Endodermal cell (in vitro differentiated cells): ENCODE measurements around the gene SMAD3. TPM values are rescaled to one million over a fixed set of nuclear protein-coding genes. Genes with fewer than 3 reads are reported as not detected.

Experiments used
- DNase-seq: peaks from one replicate; pipeline ENCODE4 v3.0.0-alpha.2; 2017
- H3K27ac ChIP-seq: 2 replicates; pipeline ENCODE4 v1.5.1; 2013; ENCODE audit warnings: mild to moderate bottlenecking, low read depth, low read length, moderate library complexity
- H3K27me3 ChIP-seq: 2 replicates; pipeline ENCODE4 v1.6.1; 2013; ENCODE audit warnings: mild to moderate bottlenecking, low read length, moderate library complexity; ENCODE audit not compliant: insufficient read depth, control insufficient read depth, poor library complexity, severe bottlenecking
- H3K36me3 ChIP-seq: 2 replicates; pipeline ENCODE4 v1.7.0; 2013; ENCODE audit warnings: mild to moderate bottlenecking, low read length, moderate library complexity; ENCODE audit not compliant: control insufficient read depth, insufficient read depth
- H3K4me1 ChIP-seq: one replicate; pipeline ENCODE4 v1.7.0; 2013; ENCODE audit warnings: low read length; ENCODE audit not compliant: control insufficient read depth, insufficient read depth
- H3K4me3 ChIP-seq: 2 replicates; pipeline ENCODE4 v1.5.1; 2013; ENCODE audit warnings: mild to moderate bottlenecking, low read length, moderate library complexity
- H3K9ac ChIP-seq: 2 replicates; pipeline ENCODE4 v1.6.1; 2013; ENCODE audit warnings: mild to moderate bottlenecking, low read length, moderate library complexity; ENCODE audit not compliant: poor library complexity, severe bottlenecking; ENCODE audit errors: extremely low read depth
- H3K9me3 ChIP-seq: 2 replicates; pipeline ENCODE4 v1.6.1; 2013; ENCODE audit warnings: mild to moderate bottlenecking, low read length, moderate library complexity; ENCODE audit not compliant: control insufficient read depth
- H3K27ac Mint-ChIP-seq: 2 replicates; pipeline ENCODE4 v1.8.0; 2020; ENCODE audit warnings: mixed read lengths
- H3K27me3 Mint-ChIP-seq: 2 replicates; pipeline ENCODE4 v1.8.0; 2021; ENCODE audit warnings: mild to moderate bottlenecking, mixed read lengths; ENCODE audit not compliant: insufficient read depth
- H3K36me3 Mint-ChIP-seq: 2 replicates; pipeline ENCODE4 v1.8.0; 2020; ENCODE audit warnings: low read depth, mixed read lengths
- H3K4me1 Mint-ChIP-seq: 2 replicates; pipeline ENCODE4 v1.8.0; 2020; ENCODE audit warnings: mixed read lengths
- H3K4me3 Mint-ChIP-seq: 2 replicates; pipeline ENCODE4 v1.8.0; 2020; ENCODE audit warnings: mild to moderate bottlenecking, moderate library complexity, mixed read lengths
- H3K9me3 Mint-ChIP-seq: 2 replicates; pipeline ENCODE4 v1.8.0; 2020; ENCODE audit warnings: mild to moderate bottlenecking, mixed read lengths
- WGBS, 2 experiments: methylation state at CpG; one replicate each; pipeline versions ENCODE4 v1.1.5 to v1.1.7; 2013; ENCODE audit warnings: missing lambda C conversion rate in 2 of 2, mixed read lengths in 1 of 2; ENCODE audit not compliant: insufficient coverage in 1 of 2, insufficient read length in 1 of 2; 5-methylcytosine and 5-hydroxymethylcytosine counted together
- total RNA-seq, 2 donors: library from RNA; stranded (reverse); fragmentation: NEBNext Ultra II Directional in 1 of 2; extraction: Animal tissue kit (Norgen Biotek cat#: 25700) in 1 of 2; gene quantifications; 2 replicates in 1 of 2; 3 replicates in 1 of 2; pipeline ENCODE4 v1.2.1, GENCODE V29; 2021
- TF ChIP-seq, protein P1 (sequence below): fragments of 200-600 bp; sonication (generic); conservative IDR thresholded peaks from 2 replicates; pipeline ENCODE4 v1.5.0; 2021; ENCODE audit warnings: antibody characterized with exemption, mild to moderate bottlenecking

Gene SMAD3
- total RNA-seq, 2 donors from 2014 or later, result 7.8 to 9.6 TPM

DNA sequence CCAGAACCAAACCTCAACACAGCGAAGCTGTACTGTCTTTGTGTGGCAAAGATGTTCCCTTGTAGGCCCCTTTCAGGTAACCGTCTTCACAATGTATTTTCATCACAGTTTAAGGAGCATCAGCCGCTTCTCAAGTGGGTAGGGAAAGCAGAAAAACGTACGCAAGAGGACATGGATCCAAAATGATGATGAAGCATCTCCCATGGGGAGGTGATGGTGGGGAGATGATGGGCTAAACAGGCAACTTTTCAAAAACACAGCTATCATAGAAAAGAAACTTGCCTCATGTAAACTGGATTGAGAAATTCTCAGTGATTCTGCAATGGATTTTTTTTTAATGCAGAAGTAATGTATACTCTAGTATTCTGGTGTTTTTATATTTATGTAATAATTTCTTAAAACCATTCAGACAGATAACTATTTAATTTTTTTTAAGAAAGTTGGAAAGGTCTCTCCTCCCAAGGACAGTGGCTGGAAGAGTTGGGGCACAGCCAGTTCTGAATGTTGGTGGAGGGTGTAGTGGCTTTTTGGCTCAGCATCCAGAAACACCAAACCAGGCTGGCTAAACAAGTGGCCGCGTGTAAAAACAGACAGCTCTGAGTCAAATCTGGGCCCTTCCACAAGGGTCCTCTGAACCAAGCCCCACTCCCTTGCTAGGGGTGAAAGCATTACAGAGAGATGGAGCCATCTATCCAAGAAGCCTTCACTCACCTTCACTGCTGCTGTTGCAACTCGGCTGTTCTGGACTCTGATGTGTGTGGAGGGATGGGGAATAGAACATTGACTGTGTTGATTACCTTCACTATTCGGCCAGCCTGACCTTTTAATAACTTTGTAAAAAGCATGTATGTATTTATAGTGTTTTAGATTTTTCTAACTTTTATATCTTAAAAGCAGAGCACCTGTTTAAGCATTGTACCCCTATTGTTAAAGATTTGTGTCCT, 129.0 kb downstream of the SMAD3 start:
- no peak overlapping the region for H3K4me3 Mint-ChIP-seq
- Histone ChIP-seq H3K36me3 (peaks cover 48% of the 10 kb centered on the region), H3K9me3 (no peaks in the 10 kb centered on the region), H3K4me1 (no peaks in the 10 kb centered on the region), H3K27ac (no peak overlapping the region), H3K27me3 (no peaks in the 10 kb centered on the region), H3K9ac (no peak overlapping the region), H3K4me3 (no peak overlapping the region)
- H3K4me1 Mint-ChIP-seq, result no peaks in the 10 kb centered on the region
- 87 to 100% methylated on average over 2 to 8 of the region's 9 CpGs for WGBS, 2 experiments
- no peak for DNase-seq
- H3K9me3 Mint-ChIP-seq, result no peaks in the 10 kb centered on the region
- TF ChIP-seq, protein P1, sequence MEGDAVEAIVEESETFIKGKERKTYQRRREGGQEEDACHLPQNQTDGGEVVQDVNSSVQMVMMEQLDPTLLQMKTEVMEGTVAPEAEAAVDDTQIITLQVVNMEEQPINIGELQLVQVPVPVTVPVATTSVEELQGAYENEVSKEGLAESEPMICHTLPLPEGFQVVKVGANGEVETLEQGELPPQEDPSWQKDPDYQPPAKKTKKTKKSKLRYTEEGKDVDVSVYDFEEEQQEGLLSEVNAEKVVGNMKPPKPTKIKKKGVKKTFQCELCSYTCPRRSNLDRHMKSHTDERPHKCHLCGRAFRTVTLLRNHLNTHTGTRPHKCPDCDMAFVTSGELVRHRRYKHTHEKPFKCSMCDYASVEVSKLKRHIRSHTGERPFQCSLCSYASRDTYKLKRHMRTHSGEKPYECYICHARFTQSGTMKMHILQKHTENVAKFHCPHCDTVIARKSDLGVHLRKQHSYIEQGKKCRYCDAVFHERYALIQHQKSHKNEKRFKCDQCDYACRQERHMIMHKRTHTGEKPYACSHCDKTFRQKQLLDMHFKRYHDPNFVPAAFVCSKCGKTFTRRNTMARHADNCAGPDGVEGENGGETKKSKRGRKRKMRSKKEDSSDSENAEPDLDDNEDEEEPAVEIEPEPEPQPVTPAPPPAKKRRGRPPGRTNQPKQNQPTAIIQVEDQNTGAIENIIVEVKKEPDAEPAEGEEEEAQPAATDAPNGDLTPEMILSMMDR, result no peak
- no peaks in the 10 kb centered on the region for H3K27me3 Mint-ChIP-seq
- H3K36me3 Mint-ChIP-seq, result peaks cover 30% of the 10 kb centered on the region
- H3K27ac Mint-ChIP-seq, result no peak overlapping the region

DNA sequence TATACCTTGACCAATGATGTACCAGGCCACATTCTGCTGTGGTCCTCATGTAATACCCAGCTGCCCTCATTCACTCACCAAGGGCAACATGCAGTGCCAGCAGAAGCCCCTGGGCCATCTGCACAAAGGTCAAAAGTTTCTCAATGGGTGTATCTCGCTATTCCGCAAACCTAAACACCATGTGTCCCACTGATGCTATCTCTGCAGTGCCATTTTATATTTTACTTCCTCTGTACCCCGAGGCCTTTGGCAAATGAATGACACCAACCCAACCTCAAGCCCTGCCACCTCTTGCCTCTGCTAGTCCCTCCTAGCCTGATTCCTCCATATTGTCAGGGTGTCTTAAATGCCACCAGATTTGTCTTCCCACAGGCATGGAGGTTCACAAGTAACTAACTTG, 129.9 kb downstream of the SMAD3 start:
- H3K4me3 ChIP-seq, result no peak overlapping the region
- no peak overlapping the region for H3K27ac ChIP-seq
- no peaks in the 10 kb centered on the region for H3K9me3 ChIP-seq
- TF ChIP-seq, protein P1, result no peak
- H3K27me3 ChIP-seq, result no peaks in the 10 kb centered on the region
- no peak for DNase-seq
- Mint-ChIP-seq H3K36me3 (peaks cover 38% of the 10 kb centered on the region), H3K4me3 (no peak overlapping the region), H3K4me1 (no peaks in the 10 kb centered on the region), H3K27ac (no peak overlapping the region), H3K27me3 (no peaks in the 10 kb centered on the region), H3K9me3 (no peaks in the 10 kb centered on the region)
- H3K4me1 ChIP-seq, result no peaks in the 10 kb centered on the region
- H3K36me3 ChIP-seq, result peaks cover 49% of the 10 kb centered on the region
- WGBS, 2 experiments, result 92 to 96% methylated on average over 3 of the region's 3 CpGs
- no peak overlapping the region for H3K9ac ChIP-seq

DNA sequence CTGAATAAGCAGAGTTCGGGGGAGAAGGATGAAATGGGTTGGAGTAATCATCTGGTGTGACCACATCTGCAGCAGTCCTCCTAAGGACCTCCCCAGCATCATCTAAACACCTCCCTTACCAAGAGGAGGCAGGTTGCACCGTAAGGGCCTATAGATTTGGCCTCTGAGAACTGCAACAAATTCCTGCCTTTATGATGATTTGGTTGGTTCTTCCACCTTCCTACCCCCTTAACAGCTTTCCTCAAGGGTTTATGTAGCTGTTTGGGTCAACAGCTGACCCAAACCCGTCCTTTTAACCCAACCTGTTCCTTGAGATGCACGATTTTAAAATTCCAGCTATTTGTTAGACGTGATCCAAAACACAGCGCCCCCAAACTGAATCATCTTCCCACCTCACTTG, 130.8 kb downstream of the SMAD3 start:
- Mint-ChIP-seq H3K4me3 (no peak overlapping the region), H3K27me3 (no peaks in the 10 kb centered on the region), H3K4me1 (peaks cover under 1% of the 10 kb centered on the region), H3K27ac (no peak overlapping the region), H3K9me3 (no peaks in the 10 kb centered on the region), H3K36me3 (peaks cover 41% of the 10 kb centered on the region)
- Histone ChIP-seq H3K4me1 (no peaks in the 10 kb centered on the region), H3K9me3 (no peaks in the 10 kb centered on the region), H3K27me3 (no peaks in the 10 kb centered on the region), H3K9ac (no peak overlapping the region), H3K36me3 (peaks cover 50% of the 10 kb centered on the region), H3K27ac (no peak overlapping the region), H3K4me3 (no peak overlapping the region)
- 92 to 94% methylated on average over 4 to 6 of the region's 6 CpGs for WGBS, 2 experiments
- TF ChIP-seq, protein P1, result no peak
- no peak for DNase-seq
